Type B pancreatic cell (in vitro differentiated cells): ENCODE results near the gene PACRG. TPM values are rescaled to one million over a fixed set of nuclear protein-coding genes. Genes with fewer than 3 reads are reported as not detected.

ENCODE experiments used
- DNase-seq: peaks from one replicate; pipeline ENCODE4 v3.0.0; 2021; ENCODE audit warnings: mixed read lengths; ENCODE audit not compliant: unreplicated experiment; ENCODE audit errors: extremely low spot score
- H3K27ac Mint-ChIP-seq: 2 replicates; pipeline ENCODE4 v1.8.0; 2021; ENCODE audit warnings: mild to moderate bottlenecking, mixed read lengths
- H3K27me3 Mint-ChIP-seq: 2 replicates; pipeline ENCODE4 v1.8.0; 2021; ENCODE audit warnings: mixed read lengths
- H3K36me3 Mint-ChIP-seq: 2 replicates; pipeline ENCODE4 v1.8.0; 2021; ENCODE audit warnings: mixed read lengths
- H3K4me1 Mint-ChIP-seq: one replicate; pipeline ENCODE4 v1.8.0; 2021; ENCODE audit warnings: mixed read lengths; ENCODE audit not compliant: unreplicated experiment
- H3K4me3 Mint-ChIP-seq: 2 replicates; pipeline ENCODE4 v1.8.0; 2021; ENCODE audit warnings: mild to moderate bottlenecking, mixed read lengths
- H3K9me3 Mint-ChIP-seq: 2 replicates; pipeline ENCODE4 v1.8.0; 2021; ENCODE audit warnings: mixed read lengths
- total RNA-seq: library from RNA; stranded (reverse); gene quantifications from 2 replicates; pipeline ENCODE4 v1.2.1, GENCODE V29; 2021; ENCODE audit warnings: low replicate concordance
- TF ChIP-seq, protein P1 (sequence below): fragments of 200-600 bp; sonication (generic); conservative IDR thresholded peaks from 2 replicates; pipeline ENCODE4 v1.5.0; 2021; ENCODE audit warnings: antibody characterized with exemption, mild to moderate bottlenecking

Gene PACRG
- total RNA-seq, 1 donor from 2014 or later: 5.6 TPM

DNA sequence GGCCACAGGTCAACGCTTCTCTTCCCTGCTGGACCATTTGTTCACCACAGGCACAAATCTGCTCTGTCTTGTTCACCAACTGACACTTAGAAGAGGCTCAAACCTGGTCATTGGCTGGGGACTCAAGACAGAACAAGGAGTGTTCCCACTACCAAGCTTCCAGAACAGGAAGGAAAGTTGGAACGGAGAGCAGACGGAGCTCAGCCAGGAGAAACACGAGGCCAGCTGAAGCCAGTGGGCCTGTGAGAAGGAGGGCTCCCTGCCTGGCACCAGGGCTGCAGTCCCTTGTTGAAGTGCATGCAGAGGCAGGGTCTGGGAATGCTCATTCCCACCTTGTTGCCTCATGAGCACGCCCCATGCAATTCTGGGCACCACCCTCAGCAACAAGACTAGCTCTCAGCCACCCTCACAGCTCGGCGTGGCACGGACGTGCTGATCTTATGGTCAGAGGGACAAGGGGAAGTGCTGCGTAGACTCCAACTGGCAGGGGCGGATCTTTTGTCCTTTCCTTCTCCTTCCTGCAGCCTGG, 450.2 kb downstream of the PACRG start:
- Mint-ChIP-seq H3K4me3 (no peak overlapping the region), H3K27me3 (peaks cover 4% of the 10 kb centered on the region), H3K4me1 (peaks cover 4% of the 10 kb centered on the region), H3K27ac (no peak overlapping the region), H3K9me3 (no peaks in the 10 kb centered on the region), H3K36me3 (no peaks in the 10 kb centered on the region)
- no peak for DNase-seq
- TF ChIP-seq, protein P1, sequence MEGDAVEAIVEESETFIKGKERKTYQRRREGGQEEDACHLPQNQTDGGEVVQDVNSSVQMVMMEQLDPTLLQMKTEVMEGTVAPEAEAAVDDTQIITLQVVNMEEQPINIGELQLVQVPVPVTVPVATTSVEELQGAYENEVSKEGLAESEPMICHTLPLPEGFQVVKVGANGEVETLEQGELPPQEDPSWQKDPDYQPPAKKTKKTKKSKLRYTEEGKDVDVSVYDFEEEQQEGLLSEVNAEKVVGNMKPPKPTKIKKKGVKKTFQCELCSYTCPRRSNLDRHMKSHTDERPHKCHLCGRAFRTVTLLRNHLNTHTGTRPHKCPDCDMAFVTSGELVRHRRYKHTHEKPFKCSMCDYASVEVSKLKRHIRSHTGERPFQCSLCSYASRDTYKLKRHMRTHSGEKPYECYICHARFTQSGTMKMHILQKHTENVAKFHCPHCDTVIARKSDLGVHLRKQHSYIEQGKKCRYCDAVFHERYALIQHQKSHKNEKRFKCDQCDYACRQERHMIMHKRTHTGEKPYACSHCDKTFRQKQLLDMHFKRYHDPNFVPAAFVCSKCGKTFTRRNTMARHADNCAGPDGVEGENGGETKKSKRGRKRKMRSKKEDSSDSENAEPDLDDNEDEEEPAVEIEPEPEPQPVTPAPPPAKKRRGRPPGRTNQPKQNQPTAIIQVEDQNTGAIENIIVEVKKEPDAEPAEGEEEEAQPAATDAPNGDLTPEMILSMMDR: no peak

DNA sequence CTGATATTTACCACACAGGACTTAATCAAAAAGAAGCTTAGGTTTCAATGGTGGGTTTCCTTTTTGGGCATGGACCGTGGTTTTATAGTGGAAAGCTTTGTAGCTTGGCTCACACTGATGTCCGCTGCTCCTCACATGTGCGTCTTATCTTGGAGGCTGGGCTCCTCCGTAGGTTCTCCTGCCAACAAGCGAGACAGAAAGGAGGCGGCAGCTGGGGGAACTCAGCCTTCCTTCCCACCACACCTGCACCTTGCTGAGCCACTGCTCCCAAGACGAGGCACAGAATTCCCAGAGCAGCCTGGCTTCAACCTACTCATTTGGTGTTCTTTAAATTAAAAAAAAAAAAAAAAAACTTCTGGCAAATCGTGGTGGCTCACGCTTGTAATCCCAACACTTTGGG, 451.3 kb downstream of the PACRG start:
- TF ChIP-seq, protein P1: no peak
- no peak for DNase-seq
- no peak overlapping the region for H3K4me3 Mint-ChIP-seq
- no peak overlapping the region for H3K27ac Mint-ChIP-seq
- H3K9me3 Mint-ChIP-seq: no peaks in the 10 kb centered on the region
- peaks cover 4% of the 10 kb centered on the region for H3K4me1 Mint-ChIP-seq
- no peaks in the 10 kb centered on the region for H3K36me3 Mint-ChIP-seq
- H3K27me3 Mint-ChIP-seq: peaks cover 4% of the 10 kb centered on the region

DNA sequence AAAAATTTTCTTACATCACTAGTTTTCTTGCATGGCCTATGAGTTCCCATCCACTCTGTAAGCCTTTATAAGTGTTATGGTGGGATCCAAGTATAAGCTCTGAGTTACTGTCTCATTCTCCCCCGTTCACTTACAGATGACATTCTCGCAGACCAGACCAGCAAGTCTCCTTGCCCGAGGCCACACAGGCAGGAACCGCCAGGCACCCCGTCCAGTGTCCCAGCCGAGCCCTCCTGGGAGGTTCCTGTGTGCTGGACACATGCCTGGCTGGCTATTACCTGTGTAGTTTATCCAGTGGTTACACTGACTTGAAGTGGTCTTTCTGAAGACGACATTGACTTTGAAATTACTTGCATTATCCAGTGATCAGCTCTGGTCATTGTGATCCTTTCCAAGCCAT, 451.9 kb downstream of the PACRG start:
- Mint-ChIP-seq H3K4me1 (peaks cover 4% of the 10 kb centered on the region), H3K27me3 (peaks cover 4% of the 10 kb centered on the region), H3K36me3 (no peaks in the 10 kb centered on the region), H3K4me3 (no peak overlapping the region), H3K9me3 (no peaks in the 10 kb centered on the region), H3K27ac (no peak overlapping the region)
- no peak for DNase-seq
- TF ChIP-seq, protein P1: no peak

DNA sequence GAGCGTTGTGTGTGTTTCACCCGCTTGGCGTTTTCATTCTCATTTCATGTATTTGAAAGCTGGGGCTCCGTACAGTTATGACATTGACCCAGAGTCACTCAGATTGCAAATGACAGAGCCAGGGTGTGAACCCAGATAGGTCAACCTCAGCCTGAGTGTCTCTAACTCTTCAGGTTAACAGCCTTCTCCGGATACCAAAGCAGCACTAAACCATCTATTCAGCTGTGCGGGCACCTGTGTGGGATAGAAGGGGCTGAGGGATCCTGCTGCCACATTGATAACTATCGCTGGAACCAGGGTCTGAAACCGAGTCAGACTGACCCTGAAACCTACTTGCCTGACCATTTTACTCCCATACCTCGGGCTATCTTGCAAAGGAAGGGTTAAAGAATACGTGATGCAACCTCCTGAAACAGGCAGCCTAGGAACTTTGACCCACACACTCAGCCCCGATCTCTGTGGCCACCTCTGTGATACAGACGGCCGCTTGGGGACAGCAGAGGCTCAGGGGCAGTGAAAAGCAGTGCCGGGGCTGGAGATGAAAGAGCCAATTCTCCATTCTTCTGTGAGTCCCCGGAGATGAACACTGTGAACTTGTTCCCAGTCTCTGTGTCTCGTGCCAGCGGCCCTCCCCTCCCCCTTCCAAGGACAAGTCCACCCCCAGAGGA, 453.2 kb downstream of the PACRG start:
- Mint-ChIP-seq H3K4me3 (no peak overlapping the region), H3K27me3 (peaks cover 4% of the 10 kb centered on the region)
- TF ChIP-seq, protein P1: peak; percentile 78

DNA sequence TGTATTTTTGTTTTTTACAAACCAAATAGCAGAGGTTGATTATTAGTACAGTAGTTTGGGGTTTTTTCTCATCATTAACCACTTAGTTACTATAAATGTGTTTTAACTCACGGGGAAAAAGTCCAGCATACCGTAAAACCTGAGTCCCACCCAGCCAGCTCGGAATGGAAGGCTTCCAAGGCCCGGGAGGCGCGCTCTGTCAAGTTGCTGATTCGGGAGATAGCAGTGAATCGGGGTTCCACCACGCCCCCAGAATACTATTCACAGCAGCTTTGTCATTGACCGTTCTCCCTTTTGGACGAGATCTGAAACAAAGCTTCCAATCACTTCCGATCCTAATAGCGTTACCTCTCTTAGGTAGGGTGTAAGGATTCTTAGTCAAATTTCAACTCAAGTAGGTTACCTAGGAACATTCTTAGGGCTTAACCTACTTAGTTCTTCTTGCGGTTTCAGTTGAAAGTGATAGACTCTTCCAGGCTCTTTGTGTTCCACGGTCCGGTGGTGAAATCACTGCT, 453.9 kb downstream of the PACRG start:
- Mint-ChIP-seq H3K27ac (no peak overlapping the region), H3K36me3 (no peaks in the 10 kb centered on the region), H3K4me1 (peaks cover 4% of the 10 kb centered on the region), H3K4me3 (no peak overlapping the region), H3K27me3 (peaks cover 4% of the 10 kb centered on the region), H3K9me3 (no peaks in the 10 kb centered on the region)
- TF ChIP-seq, protein P1: no peak
- no peak for DNase-seq

More for the DNA sequence above, 453.2 kb downstream of the PACRG start:
- DNase-seq: no peak
- H3K36me3 Mint-ChIP-seq: no peaks in the 10 kb centered on the region
- no peaks in the 10 kb centered on the region for H3K9me3 Mint-ChIP-seq
- H3K4me1 Mint-ChIP-seq: peaks cover 4% of the 10 kb centered on the region
- H3K27ac Mint-ChIP-seq: no peak overlapping the region
